Measurements from ENCODE around the gene ZBTB6.

DNA sequence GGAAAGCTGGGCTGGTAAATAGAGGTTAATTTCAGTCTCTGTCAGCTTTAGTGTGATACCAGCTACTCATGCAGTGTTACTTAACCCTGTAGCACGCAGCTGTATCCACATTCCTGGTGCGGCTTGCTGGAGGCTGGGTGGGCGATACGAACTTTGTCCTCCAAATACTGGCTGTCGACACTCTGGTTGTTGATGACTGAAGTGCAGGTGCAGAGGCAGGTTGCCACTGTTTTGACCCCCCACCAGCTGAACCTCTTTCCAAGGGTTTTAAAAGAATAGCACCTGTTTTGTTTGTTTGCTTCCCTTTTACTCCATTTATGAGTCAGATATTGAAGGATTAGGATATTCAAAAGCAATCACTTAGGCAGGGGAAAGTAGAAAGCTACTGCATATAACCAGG, 23.3 kb upstream of the ZBTB6 start:
- TF ChIP-seq CTCF (conservative IDR thresholded peaks at IDR 0.05; ENCODE audit: low read depth, low read length) (no peak), EZH2 (IDR thresholded peaks at IDR 0.05; ENCODE audit: low read length, unreplicated experiment) (no peak)

All from PC-3 (cell line).